Retinal pigment epithelial cell (primary cell): ENCODE data around the gene VPS36.

ENCODE experiments used
- DNase-seq: peaks from one replicate; pipeline ENCODE4 v3.0.0-alpha.2; 2010; ENCODE audit warnings: low read depth
- H3K4me3 ChIP-seq: 2 replicates; pipeline ENCODE4 v1.5.1; 2011; ENCODE audit warnings: mild to moderate bottlenecking, low read length, control low read depth, moderate library complexity
- CTCF ChIP-seq: conservative IDR thresholded peaks from 2 replicates; pipeline ENCODE4 v1.5.1; 2011; ENCODE audit warnings: low read depth, low read length, control low read depth, inconsistent platforms

Gene VPS36

GRCh38 chr13:52406629-52407028 is 43.8 kb downstream of the VPS36 start:
- DNase-seq: no peak
- TF ChIP-seq CTCF: no peak
- H3K4me3 ChIP-seq: no peak overlapping the region

- TF ChIP-seq CTCF: no peak
- peak within 1 kb of the TSS; percentile 70 for H3K4me3 ChIP-seq
- DNase-seq: no peak
Observed at GRCh38 chr13:52405767-52406494, 44.5 kb downstream of the VPS36 start, which contains the start of gene THSD1. Gene THSD1, minus strand, starts transcription at chr13:52406172. Its CDS starts 3,572 bp downstream, at chr13:52402600.

- DNase-seq: no peak
- H3K4me3 ChIP-seq: peak overlapping the region; percentile 70
- TF ChIP-seq CTCF: no peak
Observed at GRCh38 chr13:52405369-52405766, 45.1 kb downstream of the VPS36 start.

- no peak overlapping the region for H3K4me3 ChIP-seq
- no peak for TF ChIP-seq CTCF
- DNase-seq: no peak
Observed at GRCh38 chr13:52399708-52400107, 50.7 kb downstream of the VPS36 start.

GRCh38 chr13:52399046-52399445 is 51.4 kb downstream of the VPS36 start:
- no peak for TF ChIP-seq CTCF
- DNase-seq: no peak

GRCh38 chr13:52395704-52396103 is 54.7 kb downstream of the VPS36 start:
- no peak for DNase-seq
- H3K4me3 ChIP-seq: no peak overlapping the region
- no peak for TF ChIP-seq CTCF

More at GRCh38 chr13:52399046-52399445, 51.4 kb downstream of the VPS36 start:
- H3K4me3 ChIP-seq: no peak overlapping the region

- no peak overlapping the region for H3K4me3 ChIP-seq
- no peak for TF ChIP-seq CTCF
- no peak for DNase-seq
Observed at GRCh38 chr13:52394586-52394985, 55.8 kb downstream of the VPS36 start.
